Mesenchymal stem cell (in vitro differentiated cells and primary cell): ENCODE data around the gene APOL5.

ENCODE experiments used
- DNase-seq: peaks from one replicate; pipeline ENCODE4 v3.0.0-alpha.2; 2013
- H2AFZ ChIP-seq: one replicate; pipeline ENCODE4 v1.6.1; 2013; ENCODE audit warnings: low read depth, mild to moderate bottlenecking, control low read depth, inconsistent platforms, low read length, moderate library complexity
- H2AK5ac ChIP-seq: 2 replicates; pipeline ENCODE4 v1.6.1; 2013; ENCODE audit warnings: low read length, moderate library complexity, mild to moderate bottlenecking, inconsistent platforms; ENCODE audit not compliant: severe bottlenecking
- H2BK120ac ChIP-seq: one replicate; pipeline ENCODE4 v1.6.1; 2013; ENCODE audit warnings: low read depth, mild to moderate bottlenecking, inconsistent platforms, low read length, moderate library complexity
- H2BK12ac ChIP-seq, 2 experiments: one replicate each; pipeline ENCODE4 v1.6.1; 2013; ENCODE audit warnings: inconsistent platforms in 2 of 2, low read length in 2 of 2, mild to moderate bottlenecking in 2 of 2, moderate library complexity in 2 of 2, control low read depth in 1 of 2
- H2BK15ac ChIP-seq: one replicate; pipeline ENCODE4 v1.6.1; 2013; ENCODE audit warnings: mild to moderate bottlenecking, low read depth, inconsistent platforms; ENCODE audit not compliant: poor library complexity, severe bottlenecking
- H2BK5ac ChIP-seq: 2 replicates; pipeline ENCODE4 v1.6.1; 2013; ENCODE audit warnings: low read depth, mild to moderate bottlenecking, low read length, control low read depth, inconsistent platforms; ENCODE audit not compliant: poor library complexity, severe bottlenecking
- H3K14ac ChIP-seq, 2 experiments: one replicate each; pipeline ENCODE4 v1.6.1; 2013; ENCODE audit warnings: inconsistent platforms in 2 of 2, low read length in 2 of 2, control low read depth in 1 of 2, mild to moderate bottlenecking in 1 of 2, moderate library complexity in 1 of 2
- H3K18ac ChIP-seq, 2 experiments: one replicate each; pipeline ENCODE4 v1.6.1; 2013; ENCODE audit warnings: inconsistent platforms in 2 of 2, low read length in 2 of 2, control low read depth in 1 of 2, low read depth in 1 of 2, mild to moderate bottlenecking in 1 of 2
- H3K23ac ChIP-seq, 2 experiments: one replicate each; pipeline ENCODE4 v1.6.1; 2013; ENCODE audit warnings: inconsistent platforms in 2 of 2, low read length in 2 of 2, mild to moderate bottlenecking in 2 of 2, moderate library complexity in 2 of 2, control low read depth in 1 of 2
- H3K27ac ChIP-seq: 2 replicates; pipeline ENCODE4 v1.5.1; 2013; ENCODE audit warnings: mild to moderate bottlenecking, moderate library complexity, low read length, control low read depth, inconsistent platforms; ENCODE audit not compliant: poor library complexity, severe bottlenecking
- H3K27me3 ChIP-seq, 2 experiments: 2 replicates each; pipeline versions ENCODE4 v1.6.1 to v1.7.0; 2013; ENCODE audit warnings: low read length in 2 of 2, mild to moderate bottlenecking in 2 of 2, moderate library complexity in 2 of 2, control low read depth in 1 of 2, inconsistent platforms in 1 of 2; ENCODE audit not compliant: control insufficient read depth in 1 of 2, insufficient read depth in 1 of 2
- H3K36me3 ChIP-seq, 2 experiments: 2 replicates each; pipeline versions ENCODE4 v1.6.1 to v1.7.0; 2013; ENCODE audit warnings: low read length in 2 of 2, control low read depth in 1 of 2, inconsistent platforms in 1 of 2, low read depth in 1 of 2, mild to moderate bottlenecking in 1 of 2; ENCODE audit not compliant: insufficient read depth in 2 of 2, control insufficient read depth in 1 of 2
- H3K4ac ChIP-seq, 2 experiments: one replicate each; pipeline ENCODE4 v1.6.1; 2013; ENCODE audit warnings: inconsistent platforms in 2 of 2, low read length in 2 of 2, mild to moderate bottlenecking in 2 of 2, moderate library complexity in 2 of 2, control low read depth in 1 of 2, low read depth in 1 of 2
- H3K4me1 ChIP-seq: 2 replicates; pipeline ENCODE4 v1.6.1; 2013; ENCODE audit warnings: low read depth, low read length, control low read depth; ENCODE audit not compliant: control insufficient read depth, insufficient read depth
- H3K4me2 ChIP-seq: 2 replicates; pipeline ENCODE4 v1.6.1; 2013; ENCODE audit warnings: low read length, mild to moderate bottlenecking, inconsistent platforms; ENCODE audit not compliant: poor library complexity, severe bottlenecking
- H3K4me3 ChIP-seq, 2 experiments: 2 replicates each; pipeline versions ENCODE4 v1.5.1 to v1.7.0; 2013; ENCODE audit warnings: low read length in 2 of 2, mild to moderate bottlenecking in 2 of 2, control low read depth in 1 of 2, low read depth in 1 of 2; ENCODE audit not compliant: insufficient read depth in 1 of 2
- H3K79me1 ChIP-seq: replicated peaks from 2 replicates; pipeline ENCODE4 v1.6.1; 2013; ENCODE audit warnings: mild to moderate bottlenecking, control low read depth, low read length, inconsistent platforms; ENCODE audit not compliant: poor library complexity, severe bottlenecking
- H3K9ac ChIP-seq: 2 replicates; pipeline ENCODE4 v1.7.0; 2013; ENCODE audit warnings: mild to moderate bottlenecking, low read length, moderate library complexity
- H3K9me3 ChIP-seq: 2 replicates; pipeline ENCODE4 v1.7.0; 2013; ENCODE audit warnings: mild to moderate bottlenecking, low read length; ENCODE audit not compliant: control insufficient read depth
- H4K8ac ChIP-seq: one replicate; pipeline ENCODE4 v1.6.1; 2013; ENCODE audit warnings: inconsistent platforms, mild to moderate bottlenecking, low read length, moderate library complexity
- H4K91ac ChIP-seq: one replicate; pipeline ENCODE4 v1.6.1; 2013; ENCODE audit warnings: mild to moderate bottlenecking, low read length, inconsistent platforms
- WGBS: methylation state at CpG from one replicate; pipeline ENCODE4 v1.1.7; 2013; ENCODE audit warnings: mixed read lengths; 5-methylcytosine and 5-hydroxymethylcytosine counted together

Gene APOL5

GRCh38 chr22:35756722-35757121, 39.0 kb downstream of the APOL5 start:
- H3K18ac ChIP-seq = no peak overlapping the region
- H3K9me3 ChIP-seq = no peaks in the 10 kb centered on the region
- no peak overlapping the region for H3K14ac ChIP-seq
- H3K79me1 ChIP-seq = peaks cover 10% of the 10 kb centered on the region
- no peak overlapping the region for H3K4me3 ChIP-seq
- WGBS = 95% methylated on average over 1 of the region's 1 CpG
- no peak overlapping the region for H3K4me2 ChIP-seq
- H4K91ac ChIP-seq = no peak overlapping the region
- no peak overlapping the region for H3K23ac ChIP-seq
- no peak overlapping the region for H2BK12ac ChIP-seq
- H3K36me3 ChIP-seq = peaks cover 17 to 86% of the 10 kb centered on the region in 2 experiments
- no peak overlapping the region for H3K9ac ChIP-seq
- no peak overlapping the region for H4K8ac ChIP-seq
- H2BK120ac ChIP-seq = no peak overlapping the region
- H2BK5ac ChIP-seq = no peak overlapping the region
- H3K4me1 ChIP-seq = no peaks in the 10 kb centered on the region
- no peak overlapping the region for H2BK15ac ChIP-seq
- no peak overlapping the region for H3K4ac ChIP-seq
- no peak for DNase-seq
- no peak overlapping the region for H2AFZ ChIP-seq
- H3K27me3 ChIP-seq = no peaks in the 10 kb centered on the region
- H2AK5ac ChIP-seq = no peak overlapping the region
- no peak overlapping the region for H3K27ac ChIP-seq

- H3K27me3 ChIP-seq = no peaks in the 10 kb centered on the region
Measured at GRCh38 chr22:35758394-35758793, 40.7 kb downstream of the APOL5 start.

GRCh38 chr22:35761037-35761436, 43.4 kb downstream of the APOL5 start:
- Histone ChIP-seq H3K9ac (no peak overlapping the region), H3K36me3 (peaks cover 10 to 75% of the 10 kb centered on the region in 2 experiments), H3K4me1 (no peaks in the 10 kb centered on the region), H3K23ac (no peak overlapping the region), H4K8ac (no peak overlapping the region), H3K27ac (no peak overlapping the region), H3K4ac (no peak overlapping the region), H2BK120ac (no peak overlapping the region), H3K4me3 (no peak overlapping the region), H3K9me3 (no peaks in the 10 kb centered on the region), H2BK5ac (no peak overlapping the region), H3K14ac (no peak overlapping the region), H3K79me1 (peaks cover 4% of the 10 kb centered on the region), H3K4me2 (no peak overlapping the region), H3K18ac (no peak overlapping the region), H2AK5ac (no peak overlapping the region), H2BK15ac (no peak overlapping the region), H4K91ac (no peak overlapping the region), H2BK12ac (no peak overlapping the region), H2AFZ (no peak overlapping the region), H3K27me3 (no peaks in the 10 kb centered on the region)
- WGBS = no CpG with 5 or more reads among the region's 1 CpG
- DNase-seq = no peak

More at GRCh38 chr22:35758394-35758793, 40.7 kb downstream of the APOL5 start:
- Histone ChIP-seq H3K14ac (no peak overlapping the region), H2BK15ac (no peak overlapping the region), H4K91ac (no peak overlapping the region), H3K4me2 (no peak overlapping the region), H3K18ac (no peak overlapping the region), H3K4me1 (no peaks in the 10 kb centered on the region), H2BK5ac (no peak overlapping the region), H2BK120ac (no peak overlapping the region), H3K23ac (no peak overlapping the region), H2AK5ac (no peak overlapping the region), H3K4ac (no peak overlapping the region), H2BK12ac (no peak overlapping the region), H3K79me1 (peaks cover 4% of the 10 kb centered on the region), H3K36me3 (peaks cover 17 to 81% of the 10 kb centered on the region in 2 experiments), H3K9ac (no peak overlapping the region), H3K4me3 (no peak overlapping the region), H2AFZ (no peak overlapping the region), H3K27ac (no peak overlapping the region), H4K8ac (no peak overlapping the region), H3K9me3 (no peaks in the 10 kb centered on the region)
- WGBS = no CpG with 5 or more reads among the region's 1 CpG
- DNase-seq = no peak

GRCh38 chr22:35766654-35767580, 49.2 kb downstream of the APOL5 start:
- 69% methylated on average over 7 of the region's 10 CpGs for WGBS

More at GRCh38 chr22:35766654-35767580, 49.2 kb downstream of the APOL5 start:
- H2AK5ac ChIP-seq = no peak overlapping the region
- no peak overlapping the region for H3K23ac ChIP-seq
- H2BK120ac ChIP-seq = no peak overlapping the region
- H3K4me1 ChIP-seq = no peaks in the 10 kb centered on the region
- peak overlapping the region; percentile 30 for H3K9ac ChIP-seq
- peak overlapping the region in 1 of 2 experiments; percentile 2 for H3K4me3 ChIP-seq
- no peak overlapping the region for H4K91ac ChIP-seq
- peak; percentile 66 for DNase-seq
- no peak overlapping the region for H4K8ac ChIP-seq
- H3K4ac ChIP-seq = no peak overlapping the region
- peaks cover 3 to 16% of the 10 kb centered on the region in 2 experiments for H3K36me3 ChIP-seq
- H3K27me3 ChIP-seq = no peaks in the 10 kb centered on the region
- no peak overlapping the region for H3K14ac ChIP-seq
- H2BK12ac ChIP-seq = no peak overlapping the region
- no peak overlapping the region for H2AFZ ChIP-seq
- no peak overlapping the region for H2BK5ac ChIP-seq
- H3K18ac ChIP-seq = no peak overlapping the region
- no peaks in the 10 kb centered on the region for H3K9me3 ChIP-seq
- H3K4me2 ChIP-seq = no peak overlapping the region
- peaks cover 9% of the 10 kb centered on the region for H3K79me1 ChIP-seq
- no peak overlapping the region for H3K27ac ChIP-seq
- no peak overlapping the region for H2BK15ac ChIP-seq
